Kidney (tissue), 14 donors: Measurements from ENCODE around the gene RPA1. TPM values are rescaled to one million over a fixed set of nuclear protein-coding genes. Genes with fewer than 3 reads are reported as not detected.

Experiments
- DNase-seq, 5 donors: peaks; one replicate each; pipeline ENCODE4 v3.0.0-alpha.2; 2013 to 2020
- FAIRE-seq: peaks from 2 replicates; lab custom pipeline; 2012; peaks lifted over from hg19 to GRCh38; lab: Jason Lieb, UNC
- H3K27ac ChIP-seq, 2 donors: one replicate each; pipeline ENCODE4 v1.7.0; 2013; ENCODE audit warnings: low read depth in 2 of 2, low read length in 2 of 2, inconsistent platforms in 1 of 2
- H3K27me3 ChIP-seq: one replicate; pipeline ENCODE4 v1.7.1; 2013; ENCODE audit warnings: low read length, inconsistent platforms; ENCODE audit not compliant: control insufficient read depth, insufficient read depth
- H3K36me3 ChIP-seq, 3 donors: one replicate each; pipeline versions ENCODE4 v1.7.0 to v1.7.1; 2013; ENCODE audit warnings: low read length in 3 of 3, control low read depth in 1 of 3, inconsistent platforms in 1 of 3; ENCODE audit not compliant: insufficient read depth in 3 of 3, control insufficient read depth in 2 of 3
- H3K4me1 ChIP-seq, 3 donors: one replicate each; pipeline versions ENCODE4 v1.7.0 to v1.7.1; 2013; ENCODE audit warnings: low read length in 3 of 3, inconsistent platforms in 1 of 3, low read depth in 1 of 3; ENCODE audit not compliant: control insufficient read depth in 2 of 3, insufficient read depth in 2 of 3
- H3K4me3 ChIP-seq, 3 donors: one replicate each; pipeline versions ENCODE4 v1.7.0 to v1.8.1; 2013; ENCODE audit warnings: low read length in 3 of 3, control low read depth in 1 of 3, inconsistent platforms in 1 of 3
- H3K9ac ChIP-seq, 3 donors: one replicate each; pipeline versions ENCODE4 v1.7.0 to v1.7.1; 2013; ENCODE audit warnings: low read length in 3 of 3, control low read depth in 1 of 3, inconsistent platforms in 1 of 3
- H3K9me3 ChIP-seq, 3 donors: one replicate each; pipeline versions ENCODE4 v1.7.0 to v1.7.1; 2013; ENCODE audit warnings: low read length in 3 of 3, control low read depth in 1 of 3, inconsistent platforms in 1 of 3; ENCODE audit not compliant: control insufficient read depth in 2 of 3, insufficient read depth in 1 of 3
- CTCF ChIP-seq: IDR thresholded peaks from 3 replicates; pipeline ENCODE4 v1.5.1; 2012; ENCODE audit warnings: mild to moderate bottlenecking, moderate library complexity, borderline replicate concordance; ENCODE audit not compliant: insufficient read depth; ENCODE audit errors: extremely low read depth
- intact Hi-C: fragments of 100-400 bp; cut with DNase I; formaldehyde crosslinking; loops from one replicate; pipeline ENCODE4 v1.11.1; 2022
- polyA plus RNA-seq: library from polyadenylated mRNA; stranded (reverse); fragments of 350-450 nt; fragmentation: Illumina TruSeq; extraction: RNeasy Lipid Tissue Mini Kit (QIAGEN cat#74804); gene quantifications from one replicate; pipeline ENCODE4 v1.2.3, GENCODE V29; 2014; ENCODE audit warnings: low read depth, low replicate concordance; ENCODE audit not compliant: insufficient read depth
- total RNA-seq: library from RNA; stranded (reverse); fragmentation: NEBNext Ultra II Directional; extraction: Animal tissue kit (Norgen Biotek cat#: 25700); gene quantifications from one replicate; pipeline ENCODE4 v1.2.1, GENCODE V29; 2021
- donor health status: control.
- donor health status: control.
- donor health status: control.
- donor health status: control.
- donor health status: control.
- donor health status: DM: yes; HTN: yes; CAD: no.
- donor health status: Normal renal cell carcinoma (clear cell type).

The RPA1 gene
- total and polyA plus RNA-seq, 2 donors from 2014 or later, result 26.1 to 89.0 TPM

- no peak overlapping the region for H3K4me3 ChIP-seq
- no peak for FAIRE-seq
- H3K4me1 ChIP-seq, result peaks cover 0 to 5% (median 0%) of the 10 kb centered on the region in 3 donors
- no peaks in the 10 kb centered on the region for H3K9me3 ChIP-seq
- intact Hi-C loops, result no loop called here
- no peaks in the 10 kb centered on the region for H3K27me3 ChIP-seq
- no peak overlapping the region for H3K27ac ChIP-seq
- no peaks in the 10 kb centered on the region for H3K36me3 ChIP-seq
- H3K9ac ChIP-seq, result no peak overlapping the region
- no peak for TF ChIP-seq CTCF
- DNase-seq, result no peak
Measured at GRCh38 chr17:1940810-1941185, 111.0 kb downstream of the RPA1 start.

- DNase-seq (peak in 1 of 5 donors; percentile 26), FAIRE-seq (no peak)
- H3K9me3 ChIP-seq, result peaks cover 0 to 1% (median 0%) of the 10 kb centered on the region in 3 donors
- H3K9ac ChIP-seq, result no peak overlapping the region
- H3K4me1 ChIP-seq, result peaks cover 0 to 5% (median 0%) of the 10 kb centered on the region in 3 donors
- intact Hi-C loops, result no loop called here
- no peaks in the 10 kb centered on the region for H3K36me3 ChIP-seq
- H3K4me3 ChIP-seq, result no peak overlapping the region
- no peak overlapping the region for H3K27ac ChIP-seq
- no peaks in the 10 kb centered on the region for H3K27me3 ChIP-seq
- no peak for TF ChIP-seq CTCF
Measured at GRCh38 chr17:1941272-1942065, 111.7 kb downstream of the RPA1 start.

GRCh38 chr17:1942066-1942365 is 112.2 kb downstream of the RPA1 start:
- H3K4me1 ChIP-seq, result peaks cover 0 to 5% (median 0%) of the 10 kb centered on the region in 3 donors
- H3K27ac ChIP-seq, result no peak overlapping the region
- no peaks in the 10 kb centered on the region for H3K27me3 ChIP-seq
- no peak for TF ChIP-seq CTCF
- FAIRE-seq (no peak), DNase-seq (no peak)
- H3K36me3 ChIP-seq, result no peaks in the 10 kb centered on the region
- H3K4me3 ChIP-seq, result no peak overlapping the region
- no peak overlapping the region for H3K9ac ChIP-seq
- H3K9me3 ChIP-seq, result peaks cover 0 to 2% (median 0%) of the 10 kb centered on the region in 3 donors
- intact Hi-C loops, result no loop called here
